ENCODE data around the gene SAPCD2.
A peak's percentile ranks its signal among the peaks of the same experiment; 100 is the strongest.
"Not testable (repeated sequence)": the region's sequence is repeated elsewhere in the genome, so short reads cannot be mapped to it uniquely, and the experiment has no call there.

The SAPCD2 gene

DNA sequence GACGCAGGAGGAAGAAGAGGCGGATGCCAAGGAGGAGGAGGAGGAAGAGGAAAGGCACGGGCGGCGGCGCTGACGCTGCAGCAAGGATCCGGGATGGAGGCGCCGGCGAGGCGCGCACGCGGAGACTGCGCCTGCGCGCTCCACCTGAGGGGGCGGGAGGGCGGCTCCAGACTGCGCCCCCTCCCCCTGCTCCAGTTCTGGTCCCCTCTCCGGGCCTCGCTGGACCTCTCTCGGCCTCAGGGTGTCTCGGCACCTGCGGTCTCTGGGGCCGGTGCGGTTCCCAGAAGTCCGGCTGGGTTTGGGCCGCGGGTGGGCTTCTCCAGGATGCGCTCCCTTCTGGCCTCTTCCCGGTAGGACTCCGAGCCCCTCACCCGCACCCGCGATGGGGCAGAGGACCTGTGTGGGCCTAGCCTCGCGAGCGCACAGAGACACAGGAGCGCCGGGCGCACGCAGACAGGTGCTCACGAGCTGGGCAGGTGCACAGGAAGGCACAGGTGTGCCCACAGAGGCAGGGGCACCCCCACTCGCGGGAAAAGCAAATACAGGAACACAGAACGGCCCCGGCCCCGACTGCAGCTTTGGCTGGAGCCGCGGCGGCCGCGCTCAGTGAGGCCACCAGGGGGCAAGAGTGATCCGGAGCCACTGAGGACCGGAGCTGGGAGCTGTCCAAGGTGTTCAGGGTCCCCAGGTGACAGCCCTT lies 24.1 kb downstream of the SAPCD2 start, which contains the start of gene NPDC1:
NPDC1 (minus strand) TSS at position 90 of the 700 bp plus-strand sequence. CDS start 188 bp downstream, outside the sequence.
- DNase-seq, result peak; percentile 24 to 69 (median 62)

DNA sequence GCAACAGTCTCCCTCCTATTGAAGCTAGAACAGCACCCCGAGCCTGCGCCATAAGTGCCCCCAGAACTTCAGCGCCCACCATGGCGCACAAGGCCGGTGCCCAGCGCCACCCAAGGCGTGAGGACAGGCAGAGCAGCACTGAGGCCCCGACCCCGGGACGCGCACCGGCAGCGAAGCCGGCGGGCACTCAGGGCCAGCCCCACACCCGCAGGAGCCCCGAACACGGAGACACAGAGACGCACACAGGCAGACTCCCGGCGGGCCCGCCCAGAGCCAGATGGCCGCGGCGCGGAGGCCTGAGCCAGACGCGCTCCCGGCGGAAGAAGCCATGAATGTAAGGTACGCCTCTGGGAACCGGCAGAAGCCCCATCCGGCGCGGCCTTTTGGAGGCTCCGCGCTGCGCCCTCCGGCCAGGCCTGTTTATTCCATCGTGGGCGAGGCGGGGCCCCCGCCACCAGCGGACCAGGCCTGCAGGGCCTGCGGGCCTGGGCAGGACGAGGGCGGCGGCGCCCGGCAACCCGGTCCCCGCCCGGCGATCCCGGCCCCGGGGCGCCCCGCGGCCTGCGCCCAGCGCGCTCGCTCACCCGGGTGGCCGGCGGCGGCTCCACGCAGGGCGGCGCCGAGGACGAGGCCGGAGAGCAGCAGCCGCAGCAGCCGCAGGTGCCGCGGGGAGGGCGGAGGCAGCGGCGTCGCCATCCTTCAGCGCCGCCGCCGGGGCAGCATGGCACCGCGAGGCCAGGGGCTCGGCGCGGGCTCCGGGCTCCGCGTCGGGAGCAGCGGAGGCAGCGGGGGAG lies 24.9 kb downstream of the SAPCD2 start:
- no peak for DNase-seq

DNA sequence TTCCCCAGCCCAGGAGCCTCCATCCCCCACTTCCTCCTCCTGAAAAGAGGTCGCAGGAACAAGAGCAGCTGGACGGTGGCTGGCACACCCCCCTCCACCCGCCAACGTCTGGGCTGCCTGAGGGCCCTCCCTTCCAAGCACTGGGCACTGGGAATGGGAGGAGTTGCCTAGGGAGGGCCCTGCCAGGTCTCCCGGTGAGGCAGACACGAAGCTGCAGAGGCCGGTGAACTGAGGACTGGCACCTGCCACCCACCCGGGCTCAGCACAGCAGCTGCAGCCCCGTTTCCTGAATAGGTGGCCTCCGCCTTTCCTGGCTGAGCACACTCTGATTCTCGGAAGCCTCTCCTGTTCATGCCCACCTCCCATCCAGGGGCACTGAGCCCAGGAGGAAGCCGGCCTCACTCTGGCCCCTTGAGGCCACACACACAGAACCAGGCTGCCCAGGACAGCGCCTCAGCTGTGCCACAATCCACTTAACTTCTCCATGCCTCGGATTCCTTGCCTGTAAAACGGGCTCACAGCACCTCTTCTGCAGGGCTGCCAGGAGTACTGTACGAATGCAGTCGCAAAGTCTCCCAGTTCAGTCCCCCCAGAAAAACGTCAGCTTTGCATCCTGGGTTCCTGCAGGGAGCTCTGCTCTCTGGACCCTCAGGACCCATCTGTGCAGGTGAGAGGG lies 25.7 kb downstream of the SAPCD2 start:
- no peak for DNase-seq

DNA sequence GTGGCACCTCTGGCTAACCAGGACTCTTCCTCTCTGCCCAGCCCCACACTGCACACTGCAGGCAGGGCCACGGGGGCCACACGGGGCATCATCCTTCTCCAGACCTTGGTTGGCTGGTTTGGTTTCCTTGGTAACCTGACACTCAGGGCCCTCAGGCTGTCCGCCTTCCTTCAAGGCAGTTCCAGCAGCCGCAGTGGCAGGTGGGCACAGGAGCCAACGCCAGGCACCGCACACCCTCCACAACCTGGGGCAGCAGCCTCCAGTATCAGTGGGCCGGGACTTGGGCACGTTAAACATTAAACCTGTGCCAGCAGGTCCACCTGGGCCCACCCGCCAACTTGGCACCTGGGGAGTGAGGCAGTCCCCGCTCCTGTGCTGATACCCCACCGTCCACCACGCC lies 26.3 kb downstream of the SAPCD2 start:
- no peak for DNase-seq

DNA sequence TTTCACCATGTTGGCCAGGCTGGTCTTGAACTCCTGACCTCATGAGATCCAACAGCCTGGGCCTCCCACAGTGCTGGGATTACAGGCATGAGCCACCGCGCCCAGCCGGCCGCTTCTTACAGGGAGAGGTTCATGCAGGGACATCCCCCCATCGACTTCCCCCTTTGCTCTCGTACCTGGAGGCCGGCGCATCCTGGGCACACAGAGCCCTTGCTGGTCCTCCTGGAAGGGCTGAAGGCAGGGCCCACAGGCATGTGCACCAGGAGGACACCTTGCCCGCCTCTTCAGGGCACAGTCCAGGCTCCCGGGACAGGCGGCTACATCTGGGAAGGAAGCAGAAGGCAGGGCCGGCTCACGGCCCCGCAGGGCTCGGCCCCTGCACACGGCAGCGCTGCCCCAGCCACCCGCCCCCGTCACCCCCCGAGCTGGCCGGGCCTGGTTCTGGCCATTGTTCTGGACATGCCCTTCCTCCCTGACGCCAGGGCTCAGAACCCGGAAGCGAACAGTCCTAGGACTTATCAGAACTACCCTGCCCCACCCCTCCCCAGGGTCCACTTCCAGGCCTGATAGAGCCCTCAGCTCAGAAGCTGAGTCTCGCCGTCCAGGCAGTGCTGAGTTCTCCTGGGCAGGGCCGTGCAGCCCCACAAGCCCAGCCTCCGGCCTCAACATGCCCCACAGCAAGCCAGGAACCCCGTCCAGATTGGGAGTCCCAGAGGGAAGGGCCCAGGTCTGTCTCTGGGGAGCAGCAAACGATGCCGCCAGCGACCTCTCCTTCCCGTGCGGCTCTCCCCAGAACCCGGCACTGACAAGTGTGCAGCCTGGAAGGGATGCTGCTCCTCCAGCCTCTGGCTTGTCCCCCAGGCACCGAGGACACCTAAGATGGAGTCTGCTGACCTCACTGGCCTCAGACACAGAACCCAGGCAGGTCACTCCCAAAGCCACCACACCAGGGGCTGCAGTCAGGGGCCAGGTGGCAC lies 27.3 kb downstream of the SAPCD2 start:
- DNase-seq, result no peak

DNA sequence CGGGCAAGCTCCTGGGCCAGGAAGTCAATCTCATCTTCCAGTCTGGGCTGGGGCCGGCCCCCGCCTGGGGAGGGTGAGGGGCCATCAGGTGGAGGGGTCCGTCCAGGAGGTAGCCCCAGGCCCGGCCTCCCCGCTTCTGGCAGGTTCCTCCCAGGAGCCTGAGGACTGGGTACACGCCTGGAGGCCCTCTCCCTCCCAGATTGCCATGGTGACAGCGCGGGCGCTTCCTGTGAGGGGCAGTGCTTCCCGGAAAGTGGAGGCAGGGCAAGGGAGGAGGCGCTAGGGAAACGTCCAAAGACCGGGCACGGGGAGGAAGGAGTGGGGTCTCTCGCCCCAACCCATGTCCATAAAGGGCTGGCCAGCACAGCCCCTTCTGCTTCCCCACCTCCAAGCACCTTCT lies 29.2 kb downstream of the SAPCD2 start:
- DNase-seq, result no peak

DNA sequence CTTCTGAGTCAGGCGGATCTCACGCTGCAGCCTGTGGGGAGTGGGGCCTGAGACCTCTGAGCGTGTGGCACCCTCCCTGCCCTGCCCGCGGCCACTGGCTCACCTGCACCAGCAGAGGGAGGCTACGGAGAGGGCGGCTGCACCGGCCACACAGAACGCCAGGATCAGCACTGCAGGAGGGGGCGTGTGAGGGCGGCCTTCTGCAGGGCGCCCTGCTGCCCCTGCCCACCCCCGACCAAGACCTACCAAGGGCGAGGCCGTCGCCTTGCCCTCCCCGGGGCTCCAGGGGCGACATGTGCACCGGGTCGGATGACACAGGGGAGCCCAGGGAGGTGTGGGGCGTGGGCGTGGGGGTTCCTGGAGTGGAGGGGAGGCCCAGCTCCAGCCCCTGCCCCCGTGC lies 29.8 kb downstream of the SAPCD2 start:
- no peak for DNase-seq

DNA sequence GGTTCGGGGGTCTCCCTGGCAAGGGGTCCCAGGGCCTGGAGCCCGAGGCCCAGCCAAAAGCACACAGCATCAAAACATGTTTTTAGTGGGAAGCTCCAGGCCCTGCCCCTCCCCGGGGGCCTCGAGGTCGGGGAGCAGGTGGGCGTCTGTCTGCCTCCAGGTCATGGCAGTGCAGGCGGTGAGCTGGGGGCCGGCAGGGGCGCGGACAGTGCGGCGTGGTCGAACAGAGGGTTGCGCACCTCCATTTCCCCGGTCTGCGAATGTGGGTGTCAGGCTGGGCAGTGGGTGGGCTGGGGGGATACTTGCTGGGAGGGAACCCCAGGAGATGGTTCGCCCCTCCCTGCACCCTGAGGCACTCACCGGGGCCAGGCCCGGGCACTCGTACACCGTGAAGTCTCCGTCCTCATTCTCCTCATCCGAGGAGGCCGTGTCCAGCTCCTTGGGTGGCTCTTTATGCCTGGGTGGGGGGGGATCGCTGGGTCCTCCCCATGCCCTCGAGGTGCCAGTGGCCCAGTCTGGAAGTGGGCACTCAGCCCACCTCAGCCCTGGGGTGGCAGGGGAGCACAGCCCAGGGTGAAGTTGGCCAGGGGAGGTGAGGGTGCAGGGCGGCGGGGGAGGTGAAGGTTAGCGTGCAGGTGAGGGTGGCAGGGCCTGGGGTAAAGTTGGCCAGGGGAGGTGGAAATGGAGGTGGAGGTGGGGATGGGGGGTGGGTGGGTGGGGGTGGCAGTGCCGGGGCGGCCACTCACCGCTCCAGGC lies 30.6 kb downstream of the SAPCD2 start:
- DNase-seq, result no peak

DNA sequence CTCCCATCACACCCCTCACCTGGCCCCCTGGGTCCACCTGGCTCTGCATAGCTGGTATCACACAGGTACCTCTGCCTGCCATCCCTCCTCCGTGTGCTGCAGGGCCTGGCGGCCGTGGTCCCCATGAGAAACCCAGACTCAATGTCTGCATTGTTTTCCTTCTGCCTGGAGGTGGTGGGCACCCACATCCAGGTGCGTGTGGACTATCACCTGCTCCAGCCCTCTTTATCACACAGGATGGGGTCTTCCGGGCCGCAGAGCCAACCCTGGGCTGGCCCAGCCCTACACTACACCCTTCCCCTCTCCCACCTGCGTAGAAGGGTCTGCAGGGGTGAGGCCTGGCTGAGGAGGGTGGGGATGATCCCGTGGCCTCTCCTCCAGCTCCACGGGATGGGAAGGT lies 31.4 kb downstream of the SAPCD2 start:
- no peak for DNase-seq

DNA sequence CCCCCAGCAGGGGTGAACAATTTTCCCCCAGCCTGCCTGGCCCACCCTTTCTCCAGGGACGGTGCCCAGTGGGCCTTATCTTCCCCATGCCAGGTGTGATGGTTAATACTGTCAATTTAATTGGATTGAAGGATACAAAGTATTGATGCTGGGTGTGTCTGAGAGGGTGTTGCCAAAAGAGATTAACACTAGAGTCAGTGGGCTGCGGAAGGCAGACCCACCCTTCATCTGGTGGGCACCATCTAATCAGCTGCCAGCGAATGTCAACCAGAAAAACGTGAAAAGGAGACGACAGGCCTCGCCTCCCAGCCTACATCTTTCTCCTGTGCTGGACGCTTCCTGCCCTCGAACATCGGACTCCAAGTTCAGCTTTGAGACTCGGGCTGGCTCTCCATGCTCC lies 32.9 kb downstream of the SAPCD2 start:
- DNase-seq, result no peak

DNA sequence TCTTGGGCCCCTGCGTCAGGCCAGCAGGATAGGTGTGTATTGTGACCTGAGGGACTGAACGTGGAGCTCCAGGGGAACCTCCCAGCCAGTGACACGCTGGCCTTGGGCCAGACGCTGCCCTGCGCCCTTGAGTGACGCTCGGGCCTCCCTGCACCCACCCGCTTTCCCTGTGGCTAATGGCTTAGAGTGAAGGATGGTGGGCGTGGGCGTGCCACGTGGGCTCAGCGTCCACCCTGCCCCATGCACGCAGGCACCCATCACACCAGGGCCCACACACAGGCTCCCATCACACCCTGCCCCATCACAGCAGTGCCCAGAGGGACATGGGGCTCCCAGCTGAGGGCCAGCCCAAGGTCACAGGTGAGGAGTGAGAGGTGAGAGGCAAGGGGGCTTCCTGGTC lies 33.3 kb downstream of the SAPCD2 start:
- DNase-seq, result no peak

DNA sequence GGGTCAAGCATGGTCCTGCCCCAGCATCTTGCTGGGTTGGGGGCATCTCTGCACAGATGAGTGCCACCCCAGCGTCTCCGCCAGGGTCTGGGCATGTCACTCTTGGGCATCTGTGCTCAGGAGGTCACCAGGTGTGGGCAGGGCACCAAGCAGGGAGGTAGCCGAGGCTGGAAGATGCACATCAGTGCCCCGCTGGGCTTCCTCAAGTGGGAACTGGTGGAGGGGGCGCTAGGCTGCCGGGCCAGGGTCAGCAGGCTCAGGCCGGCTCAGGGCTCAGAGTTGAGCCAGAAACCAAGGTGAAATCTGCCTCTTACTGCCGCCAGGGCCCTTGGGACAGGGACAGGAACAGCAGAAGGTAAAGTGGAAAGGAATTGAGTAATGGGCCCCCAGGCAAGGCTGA lies 34.4 kb downstream of the SAPCD2 start:
- no peak for DNase-seq

DNA sequence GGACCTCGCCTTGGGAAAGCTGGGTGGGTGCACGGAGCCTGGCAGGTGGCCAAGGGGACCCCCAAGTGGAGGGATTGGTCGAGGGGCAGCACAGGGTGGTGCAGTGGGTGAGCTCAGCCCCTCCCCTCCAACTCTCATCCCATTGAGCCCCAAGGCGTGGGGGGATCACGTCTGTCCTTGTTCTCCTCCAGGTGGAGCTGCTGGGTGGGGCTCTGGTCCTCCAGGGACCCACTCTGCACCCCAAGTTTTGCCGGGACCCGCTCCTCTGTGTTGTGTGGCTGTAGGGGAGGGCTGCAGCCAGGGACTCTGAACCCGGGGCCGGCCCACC lies 34.9 kb downstream of the SAPCD2 start:
- no peak for DNase-seq

DNA sequence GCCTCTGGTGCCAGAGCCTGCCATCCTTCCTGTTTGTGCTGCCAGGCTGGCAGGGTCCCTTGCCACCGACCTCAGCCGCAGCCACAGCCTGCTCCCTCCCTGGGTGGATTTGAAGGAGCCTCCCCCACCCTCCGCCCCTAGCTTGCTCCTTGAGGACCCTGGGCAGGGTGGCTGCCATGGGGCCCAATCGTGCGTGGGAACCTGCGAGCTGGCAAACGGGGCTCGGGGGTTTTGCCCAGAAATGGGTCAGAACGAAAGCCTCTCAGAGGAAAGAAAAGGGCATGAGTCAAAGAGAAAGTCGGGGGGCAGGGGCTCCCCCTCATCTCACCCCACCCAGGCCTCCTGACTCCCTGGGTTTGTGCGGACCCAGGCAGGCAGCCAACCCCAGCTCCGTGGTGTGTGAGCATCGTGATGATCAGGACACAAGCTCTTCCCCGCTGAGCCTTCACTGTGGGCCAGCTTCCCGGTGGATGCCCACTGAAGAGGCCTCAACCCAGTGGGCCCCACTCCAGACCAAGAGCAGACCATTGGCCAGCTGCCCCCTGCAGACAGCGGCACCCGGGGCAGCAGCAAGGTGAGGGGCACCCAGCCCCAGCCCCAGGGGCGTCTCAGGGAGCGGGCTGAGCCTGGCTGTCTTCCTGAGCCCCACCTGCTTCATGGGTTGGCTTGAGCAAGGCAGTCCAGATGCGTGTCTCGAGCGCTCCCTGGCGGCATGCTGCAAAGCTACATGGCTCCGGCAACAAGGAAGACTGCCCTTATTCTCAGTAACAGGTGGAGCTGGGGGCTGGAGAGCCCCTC lies 35.4 kb downstream of the SAPCD2 start:
- DNase-seq, result peak; percentile 67 to 86 (median 78)

DNA sequence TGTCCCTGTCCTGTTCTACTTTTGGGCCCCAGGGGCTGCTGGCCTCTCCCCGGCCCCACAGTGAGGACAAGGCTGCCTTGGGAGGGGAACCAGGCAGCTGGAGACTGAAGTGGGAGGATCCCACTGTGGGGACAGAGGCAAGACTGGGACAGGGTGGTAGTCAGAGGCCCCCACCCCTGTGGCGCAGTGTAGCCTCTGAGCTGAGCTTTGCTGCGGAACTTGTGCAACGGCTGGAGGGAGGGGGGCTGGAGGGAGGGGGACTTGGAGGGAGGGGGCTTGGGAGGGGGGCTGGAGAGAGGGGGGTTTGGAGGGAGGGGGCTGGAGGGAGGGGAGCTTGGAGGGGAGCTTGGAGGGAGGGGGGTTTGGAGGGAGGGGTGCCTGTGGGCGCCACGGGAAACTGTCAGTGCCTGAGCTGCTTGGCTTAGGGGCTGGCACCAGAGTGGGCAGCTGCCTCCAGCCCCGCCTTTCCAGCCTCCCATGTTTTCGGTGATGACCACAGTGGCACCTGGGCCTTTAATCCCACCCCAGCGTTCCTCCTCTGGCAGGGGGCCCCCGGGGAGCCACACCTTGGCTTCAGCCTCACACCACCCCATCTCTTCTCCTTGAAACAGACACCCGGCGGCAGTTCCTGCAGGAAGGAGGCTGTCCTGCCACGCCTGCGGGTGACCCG lies 36.2 kb downstream of the SAPCD2 start:
- peak in 1 of 6 experiments; percentile 43 for DNase-seq

DNA sequence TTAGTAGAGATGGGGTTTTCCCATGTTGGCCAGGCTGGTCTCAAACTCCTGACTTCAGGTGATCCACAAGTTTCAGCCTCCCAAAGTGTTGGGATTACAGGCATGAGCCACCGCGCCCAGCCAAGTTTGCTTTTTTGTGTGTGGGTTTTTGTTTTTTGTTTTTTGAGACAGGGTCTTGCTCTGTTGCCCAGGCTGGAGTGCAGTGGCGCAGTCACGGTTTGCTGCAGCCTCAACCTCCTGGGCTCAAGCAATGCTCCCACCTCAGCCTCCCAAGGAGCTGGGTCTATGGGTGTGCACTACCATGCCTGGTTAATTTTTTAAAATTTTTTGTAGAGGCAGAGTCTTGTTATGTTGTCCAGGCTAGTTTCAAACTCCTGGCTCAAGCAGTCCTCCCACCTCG lies 36.9 kb downstream of the SAPCD2 start:
- not testable (repeated sequence) for DNase-seq

DNA sequence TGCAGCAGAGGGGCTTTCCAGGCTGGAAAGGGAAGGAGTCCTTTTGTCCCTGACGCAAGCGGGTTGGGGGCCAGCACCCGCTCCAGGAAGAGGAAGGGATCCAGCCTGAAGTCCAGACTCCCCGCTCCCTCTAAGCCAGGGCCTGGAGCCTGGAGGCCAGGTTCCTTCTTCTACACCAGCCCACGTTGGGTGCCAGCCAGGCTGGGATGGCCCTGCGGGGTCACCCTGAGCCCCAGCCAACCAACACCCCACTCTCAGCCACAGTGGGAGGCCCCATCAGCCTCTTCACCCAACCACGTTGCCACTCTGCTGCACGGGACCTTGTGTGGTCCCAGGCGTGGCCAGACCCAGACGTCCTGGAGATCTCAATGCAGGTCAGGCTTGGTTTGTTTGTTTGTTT lies 37.5 kb downstream of the SAPCD2 start:
- no peak for DNase-seq

DNA sequence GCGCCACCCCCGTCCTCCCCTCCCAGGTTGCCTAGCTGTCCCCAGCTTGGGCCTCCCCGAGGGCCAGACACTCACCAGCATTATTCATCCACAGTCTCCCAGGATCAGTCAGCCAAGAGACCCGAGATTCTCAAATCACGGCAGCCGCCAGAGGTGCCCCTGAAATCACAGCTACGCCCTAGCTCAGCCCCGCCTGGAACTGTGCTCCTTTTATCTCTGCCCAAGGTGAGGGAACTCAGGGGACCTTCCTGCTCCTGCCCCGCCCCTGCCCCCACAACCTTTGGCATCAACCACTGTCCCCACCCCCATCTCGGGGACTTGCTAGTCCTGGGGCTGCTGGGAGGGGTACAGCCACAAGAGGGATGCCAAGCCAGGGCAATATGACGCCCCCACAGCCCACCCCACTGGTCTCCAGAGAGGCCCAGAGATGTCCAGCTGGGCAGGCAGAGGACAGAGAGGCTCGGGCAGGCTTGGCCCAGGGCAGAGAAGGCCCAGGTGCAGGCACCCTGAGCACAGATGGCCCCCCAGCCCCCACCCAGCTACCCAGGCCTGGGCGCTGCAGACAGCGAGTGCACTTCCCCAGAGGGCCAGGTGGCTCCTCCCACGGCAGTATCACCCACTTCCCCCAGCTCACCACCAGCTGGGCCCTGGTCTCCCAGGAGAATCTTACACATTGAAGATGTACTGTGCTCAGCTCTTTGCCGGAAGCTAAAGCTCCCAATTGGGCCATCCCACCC lies 38.3 kb downstream of the SAPCD2 start, which contains the start of gene FUT7:
FUT7 (minus strand) TSS at position 185 of the 737 bp plus-strand sequence; CDS start at position 88, 97 bp downstream.
- DNase-seq, result no peak
